Dedifferentiated amniotic fluid mesenchymal stem cell (primary cell): Measurements from ENCODE around the gene CDKAL1.
"Not testable (repeated sequence)": the region's sequence is repeated elsewhere in the genome, so short reads cannot be mapped to it uniquely, and the experiment has no call there.

ENCODE experiments used
- DNase-seq: peaks from one replicate; pipeline ENCODE4 v3.0.0-alpha.2; 2016; ENCODE audit errors: extremely low spot score

CDKAL1 gene

GRCh38 chr6:21073318-21073839 lies 539.1 kb downstream of the CDKAL1 start:
- no peak for DNase-seq

- no peak for DNase-seq
These were observed 540.2 kb downstream of the CDKAL1 start for GRCh38 chr6:21074484-21074883.

- no peak for DNase-seq
These were observed 541.7 kb downstream of the CDKAL1 start for GRCh38 chr6:21075986-21076385.

DNA sequence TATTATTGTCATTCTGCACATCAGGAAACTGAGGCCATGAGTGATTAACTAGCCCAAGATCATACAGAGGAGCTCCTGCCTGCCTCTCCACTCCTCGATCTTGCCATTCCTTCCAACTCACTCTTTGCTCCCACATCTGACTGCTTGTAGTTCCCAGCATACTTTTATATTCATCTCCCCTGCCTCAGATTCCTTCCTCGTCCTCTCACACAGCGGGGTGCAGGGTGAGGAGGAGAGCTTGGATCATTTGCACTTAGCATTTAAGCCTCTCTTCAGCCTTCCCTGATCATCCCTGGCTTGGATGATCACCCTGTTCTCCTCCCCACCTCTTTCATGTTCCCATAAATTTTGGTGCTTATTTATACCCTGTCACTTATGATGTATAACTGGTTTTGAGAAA lies 544.2 kb downstream of the CDKAL1 start:
- DNase-seq: no peak

- peak; percentile 33 for DNase-seq
These were observed 545.3 kb downstream of the CDKAL1 start for GRCh38 chr6:21079468-21080048.

GRCh38 chr6:21080221-21080620 lies 546.0 kb downstream of the CDKAL1 start:
- DNase-seq: no peak

DNA sequence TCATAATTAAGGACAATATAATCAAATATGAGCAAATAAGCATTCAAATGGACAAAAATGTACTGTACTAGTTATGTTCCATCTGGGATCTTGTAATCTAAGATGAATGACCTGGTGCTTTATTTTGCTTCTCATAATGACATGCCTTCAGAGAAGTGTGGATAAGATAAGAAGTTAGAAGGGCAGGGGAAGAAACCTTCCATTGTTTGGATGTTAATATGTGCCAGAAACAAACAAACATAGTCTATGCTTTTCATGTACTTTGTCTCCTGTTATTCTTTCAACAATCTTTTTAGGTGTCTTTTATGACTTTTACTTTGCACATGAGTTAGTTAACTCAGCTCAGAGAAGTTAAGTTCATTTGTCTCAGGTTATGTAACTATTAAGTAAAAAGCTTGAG lies 547.8 kb downstream of the CDKAL1 start:
- DNase-seq: no peak

GRCh38 chr6:21083708-21084107 lies 549.5 kb downstream of the CDKAL1 start:
- no peak for DNase-seq

- no peak for DNase-seq
These were observed 550.4 kb downstream of the CDKAL1 start for GRCh38 chr6:21084656-21085055.

DNA sequence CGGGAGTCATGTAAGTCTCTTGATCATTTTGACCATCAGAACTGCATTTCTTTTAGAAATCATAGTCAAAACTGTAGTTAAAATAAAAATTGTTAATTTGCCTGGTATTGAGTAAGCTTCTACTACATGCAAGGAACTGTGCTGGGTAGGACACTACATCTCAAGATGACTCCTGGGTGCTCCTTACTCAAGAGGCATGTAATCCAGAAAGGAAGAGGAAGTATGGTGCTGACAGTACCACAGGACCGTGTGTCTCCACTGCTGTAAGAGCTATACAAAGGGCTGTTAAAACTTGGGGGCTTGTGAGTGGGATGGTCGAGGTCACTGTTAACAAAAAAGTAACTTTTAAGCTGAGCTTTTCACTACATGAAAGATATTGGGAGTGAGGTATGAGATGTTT lies 551.0 kb downstream of the CDKAL1 start:
- no peak for DNase-seq

GRCh38 chr6:21085643-21086042 lies 551.4 kb downstream of the CDKAL1 start:
- no peak for DNase-seq

DNA sequence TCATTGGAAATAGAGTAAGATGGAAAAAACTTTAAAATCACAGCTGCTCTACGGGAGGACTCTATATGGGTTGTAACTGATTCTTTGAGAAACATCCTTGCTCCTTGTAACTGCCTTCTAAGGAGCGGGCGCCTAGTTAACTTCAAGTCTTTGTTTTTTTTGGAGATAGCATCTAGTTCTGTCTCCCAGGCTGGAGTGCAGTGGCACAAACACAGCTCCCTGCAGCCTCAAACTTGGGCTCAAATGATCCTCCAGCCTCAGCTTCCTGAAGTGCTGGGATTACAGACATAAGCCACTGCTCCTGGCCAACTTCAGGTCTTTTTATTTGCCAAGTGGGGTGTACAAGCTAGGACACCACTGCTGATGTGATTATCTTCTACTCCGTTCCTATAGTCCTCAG lies 552.9 kb downstream of the CDKAL1 start:
- DNase-seq: no peak

DNA sequence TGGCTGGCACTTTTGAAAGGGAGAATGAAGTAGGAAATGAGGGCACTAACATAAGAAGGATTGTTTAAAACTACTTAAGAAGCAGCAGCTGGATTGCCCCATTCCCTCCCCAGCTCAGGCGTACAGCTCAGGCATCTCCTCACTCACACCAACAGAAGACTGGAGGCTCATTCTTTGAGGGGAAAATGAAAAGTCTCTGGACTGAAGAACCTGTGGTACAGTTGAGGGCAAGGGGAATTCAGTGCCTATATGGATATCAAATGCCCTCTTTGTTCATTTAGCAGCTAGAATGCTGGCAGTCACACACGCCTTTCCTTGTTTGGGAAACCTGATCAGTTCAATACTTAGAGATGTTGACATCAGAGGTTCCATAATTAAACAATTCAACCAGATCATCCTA lies 557.2 kb downstream of the CDKAL1 start:
- no peak for DNase-seq

GRCh38 chr6:21092231-21092772 lies 558.0 kb downstream of the CDKAL1 start:
- not testable (repeated sequence) for DNase-seq

DNA sequence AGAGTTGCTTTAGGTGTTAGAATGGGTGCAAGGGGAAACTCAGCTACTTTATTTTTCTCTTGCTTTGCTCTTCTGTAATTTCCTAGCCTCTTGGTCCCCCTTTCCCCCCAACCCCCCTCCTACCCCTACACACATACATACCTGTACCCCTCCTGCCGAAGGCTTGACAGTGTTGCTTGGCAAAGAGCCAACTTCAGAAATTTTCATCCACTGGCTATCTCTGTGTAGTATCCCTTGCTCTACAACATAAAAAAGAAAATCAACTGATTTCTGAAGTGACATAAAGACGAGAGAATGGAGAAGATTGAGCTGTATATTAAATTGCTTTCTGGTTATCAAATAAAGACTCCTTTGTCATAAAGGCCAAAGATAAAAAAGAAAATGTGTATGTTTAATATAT lies 561.2 kb downstream of the CDKAL1 start:
- DNase-seq: no peak

GRCh38 chr6:21098134-21098533 lies 563.9 kb downstream of the CDKAL1 start:
- no peak for DNase-seq

DNA sequence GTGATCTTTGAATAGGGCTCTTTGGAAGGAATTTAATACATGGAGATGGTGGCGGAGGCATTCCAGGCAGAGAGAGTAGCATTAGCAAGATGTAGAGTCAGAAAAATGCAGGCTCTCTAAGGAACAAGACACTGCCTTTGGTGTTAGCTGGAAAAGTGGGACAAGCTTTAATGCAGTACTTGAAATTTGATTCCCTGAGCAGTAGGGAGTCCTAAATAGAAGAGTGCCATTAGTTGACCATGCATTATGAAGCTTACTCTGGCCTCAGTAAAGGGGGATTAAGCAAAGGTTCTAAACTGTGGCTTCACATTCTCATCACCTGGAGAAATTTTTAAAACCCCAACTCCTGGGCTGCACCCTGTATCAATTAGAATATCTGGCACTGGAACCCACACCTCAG lies 564.5 kb downstream of the CDKAL1 start:
- no peak for DNase-seq

DNA sequence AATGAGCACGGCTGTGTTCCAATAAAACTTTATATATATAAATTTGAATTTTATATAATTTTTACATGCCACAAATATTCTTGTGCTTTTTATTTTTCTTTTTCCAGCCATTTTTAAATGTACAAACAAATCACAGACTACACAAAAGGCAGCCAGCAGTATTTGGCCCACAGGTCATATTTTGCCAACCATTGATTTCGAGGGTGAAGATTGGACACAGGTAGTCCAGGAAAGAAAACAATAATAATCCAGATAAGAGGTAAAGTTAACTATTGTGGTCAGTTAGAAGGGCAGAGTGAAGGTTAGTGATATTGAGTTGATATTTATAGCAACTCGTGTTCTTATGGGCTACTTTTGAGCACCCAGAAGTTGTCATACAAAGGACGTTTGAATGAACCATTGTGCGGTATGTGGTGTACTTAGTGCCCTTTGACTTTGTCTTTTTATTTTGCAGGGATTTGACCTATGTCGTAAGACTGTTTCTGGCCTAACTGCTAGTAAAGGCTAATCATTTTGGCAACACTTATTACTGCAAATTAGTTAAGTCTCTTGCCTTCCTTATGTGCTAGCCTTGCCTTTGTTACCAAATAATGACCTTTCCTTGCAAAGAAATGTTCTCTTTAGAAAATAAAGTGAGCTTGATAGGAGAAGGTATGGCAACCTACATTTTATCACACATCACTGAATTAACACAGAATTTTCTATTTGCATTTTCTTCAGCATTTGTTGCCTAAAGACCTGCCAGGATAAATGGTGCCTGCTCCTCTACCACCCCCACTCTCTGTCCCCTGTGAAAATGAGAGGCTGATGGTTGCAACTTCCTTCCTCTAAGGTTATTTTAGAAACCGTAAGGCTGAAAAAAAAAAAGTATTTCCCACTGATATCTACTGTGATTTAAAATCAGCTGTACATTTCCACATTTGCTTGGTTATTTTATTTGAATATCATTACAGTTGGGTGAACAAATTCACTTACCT lies 565.4 kb downstream of the CDKAL1 start:
- no peak for DNase-seq

DNA sequence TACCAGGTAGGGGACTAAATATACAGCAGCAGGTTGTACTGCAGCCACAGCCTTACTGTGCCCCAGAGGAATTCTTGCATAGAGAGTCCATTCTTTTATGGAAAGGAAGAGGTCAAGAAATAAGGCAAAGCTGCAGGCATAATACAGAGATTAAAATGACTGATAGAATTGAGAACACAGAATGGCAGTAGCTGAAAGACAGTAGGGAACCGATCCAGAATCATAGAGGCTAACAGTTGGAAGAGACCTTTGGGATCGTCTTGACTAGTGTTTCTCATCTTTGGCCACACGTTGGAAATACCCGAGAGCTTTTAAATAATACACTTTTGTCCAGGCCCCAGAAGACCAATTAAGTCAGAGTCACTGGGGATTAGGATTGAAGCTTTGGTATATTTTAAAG lies 566.7 kb downstream of the CDKAL1 start:
- no peak for DNase-seq

- no peak for DNase-seq
These were observed 567.4 kb downstream of the CDKAL1 start for GRCh38 chr6:21101694-21102093.

DNA sequence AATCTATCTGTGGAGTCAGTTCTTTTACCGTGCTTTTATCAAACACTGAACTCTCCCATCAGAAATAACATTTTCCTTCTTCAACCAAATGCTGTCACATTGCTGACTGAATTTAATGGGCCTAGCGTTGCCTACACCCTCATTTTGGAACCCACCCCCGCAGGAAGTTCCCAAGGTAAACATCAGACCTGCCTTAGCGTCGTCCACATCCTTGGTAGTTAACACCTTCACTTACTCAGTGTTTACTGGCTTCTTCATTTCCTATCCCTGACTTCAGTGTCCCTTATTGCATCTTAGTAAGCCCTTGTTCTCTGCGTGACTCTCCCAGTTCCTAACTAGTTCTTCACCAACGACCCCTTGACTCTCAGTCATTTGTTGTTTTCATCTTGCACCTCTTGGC lies 567.9 kb downstream of the CDKAL1 start:
- DNase-seq: no peak

DNA sequence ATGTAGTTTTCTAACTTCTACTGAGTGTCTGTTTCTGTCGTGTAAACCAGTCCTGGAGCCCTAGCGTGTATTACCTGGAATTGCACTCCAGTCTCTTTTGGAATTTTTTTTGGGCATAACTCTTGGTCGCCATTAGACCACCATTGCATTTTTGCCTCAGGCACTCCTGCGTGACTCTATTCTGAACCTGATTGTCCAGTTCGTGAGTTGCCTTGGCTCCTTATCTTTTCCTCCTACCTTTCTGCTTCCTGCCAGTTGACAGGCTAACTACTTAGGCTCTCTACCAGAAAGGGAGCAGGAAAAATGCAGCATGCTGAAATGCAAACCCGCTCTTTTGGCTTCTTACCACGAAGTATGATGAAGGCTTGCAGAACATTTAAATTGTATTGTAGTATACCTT lies 568.4 kb downstream of the CDKAL1 start:
- DNase-seq: no peak
